ENCODE results near the gene FAM47E. TPM values are rescaled to one million over a fixed set of nuclear protein-coding genes. Genes with fewer than 3 reads are reported as not detected.

FAM47E gene
- total and polyA plus RNA-seq, 2 donors (not counting 3 experiments of a cell fraction or from before 2014, with no cell fraction given), result 0.11 TPM; not detected in 1

DNA sequence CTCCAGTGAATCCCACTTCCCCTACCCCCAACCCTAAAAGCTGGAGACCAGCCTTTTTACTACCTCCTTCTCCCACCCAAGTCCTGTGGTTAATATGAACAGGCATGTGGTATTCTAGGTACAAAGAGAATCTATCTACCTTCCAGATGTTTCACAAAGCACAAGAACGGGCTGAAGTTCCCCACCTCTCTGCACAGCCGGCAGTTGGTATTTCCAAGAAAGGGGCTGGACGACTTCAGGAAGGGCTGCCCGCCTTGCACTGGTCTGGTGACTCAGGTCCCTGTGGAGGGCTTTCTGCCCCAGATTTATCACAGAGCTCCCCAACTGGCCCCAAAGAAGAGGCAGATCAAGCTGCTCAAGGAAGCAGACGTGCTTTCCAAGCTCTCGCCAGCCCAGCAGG lies 4.5 kb downstream of the FAM47E start:
- no peak overlapping the region for H2AFZ ChIP-seq (ENCODE audit: low read depth, low read length)
- dilution Hi-C loops (cut with MboI; ENCODE audit: extremely low pct_ligation_motif_present, low sequenced_read_pairs) (no loop called here), intact Hi-C loops (cut with micrococcal nuclease) (no loop called here)
- no peak overlapping the region for H3K4me2 ChIP-seq (ENCODE audit: insufficient read depth, low read length)
- no peaks in the 10 kb centered on the region for H3K9me1 ChIP-seq (replicated peaks; ENCODE audit: control insufficient read depth, extremely low read depth, insufficient read depth, low read length)
- peaks cover 2% of the 10 kb centered on the region for H3K4me1 ChIP-seq (ENCODE audit: control insufficient read depth, extremely low read depth, insufficient read depth, low read length)
- no peaks in the 10 kb centered on the region for H4K20me1 ChIP-seq (replicated peaks; ENCODE audit: control insufficient read depth, extremely low read depth, insufficient read depth, low read length)
- TF ChIP-seq POLR2A (IDR thresholded peaks at IDR 0.05; ENCODE audit: low read depth, low read length) (no peak), CTCF (IDR thresholded peaks at IDR 0.05; ENCODE audit: extremely low read depth in 1 of 2, insufficient read depth in 1 of 2, low read depth in 1 of 2, low read length in 2 of 2) (no peak), EZH2 (IDR thresholded peaks at IDR 0.05; ENCODE audit: borderline replicate concordance, low read depth, low read length, severe bottlenecking) (no peak), FOS (IDR thresholded peaks at IDR 0.05; ENCODE audit: borderline replicate concordance, insufficient read depth, low read length) (no peak), GATA2 (IDR thresholded peaks at IDR 0.05; ENCODE audit: insufficient read depth, insufficient read length, low read depth, low read length) (no peak), JUN (IDR thresholded peaks at IDR 0.05; ENCODE audit: borderline replicate concordance, insufficient read depth, insufficient read length, low read depth) (no peak), MYC (IDR thresholded peaks at IDR 0.05; ENCODE audit: low read depth, low read length) (no peak)
- TF ChIP-seq, protein P1, sequence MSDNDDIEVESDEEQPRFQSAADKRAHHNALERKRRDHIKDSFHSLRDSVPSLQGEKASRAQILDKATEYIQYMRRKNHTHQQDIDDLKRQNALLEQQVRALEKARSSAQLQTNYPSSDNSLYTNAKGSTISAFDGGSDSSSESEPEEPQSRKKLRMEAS (IDR thresholded peaks at IDR 0.05; ENCODE audit: insufficient read depth, insufficient read length), result no peak
- H3K27me3 ChIP-seq (ENCODE audit: control insufficient read depth in 2 of 2, insufficient read depth in 2 of 2, low read length in 2 of 2), result peaks cover 31 to 46% of the 10 kb centered on the region in 2 experiments
- H3K4me3 ChIP-seq (replicated peaks in 1 of 3; ENCODE audit: insufficient read depth in 1 of 3, low read depth in 1 of 3, low read length in 3 of 3), result no peak overlapping the region
- POLR2A ChIA-PET, result no interaction called here
- BruUV-seq (replicated peaks), result no TSS peak
- no peaks in the 10 kb centered on the region for H3K36me3 ChIP-seq (ENCODE audit: control insufficient read depth in 2 of 2, extremely low read depth in 1 of 2, insufficient read depth in 2 of 2, low read length in 2 of 2)
- no peak for DNase-seq (ENCODE audit: low read depth, low spot score)
- H3K27ac ChIP-seq (ENCODE audit: insufficient read depth, low read depth, low read length), result no peak overlapping the region
- no peaks in the 10 kb centered on the region for H3K79me2 ChIP-seq (ENCODE audit: control insufficient read depth, insufficient read depth, low read length)
- H3K9me3 ChIP-seq (replicated peaks; ENCODE audit: control insufficient read depth, insufficient read depth, low read length), result no peaks in the 10 kb centered on the region
- no peak for FAIRE-seq
- CTCF ChIA-PET, result interaction anchor here (0.9 kb wide), 1 partner anchor 76 kb away, joined by 4 read pairs; no protein-coding TSS in a partner anchor
- H3K9ac ChIP-seq (replicated peaks; ENCODE audit: extremely low read depth, insufficient read depth, low read length), result no peak overlapping the region

All from endothelial cell of umbilical vein (primary cell).